Thoracic aorta (tissue), 2 donors: ENCODE results near the gene HNRNPDL. TPM values are rescaled to one million over a fixed set of nuclear protein-coding genes. Genes with fewer than 3 reads are reported as not detected.

Experiments
- ATAC-seq: fragments of 150-250 bp; one replicate; pipeline ENCODE4 v1.8.0; 2017; ENCODE audit warnings: low read depth; ENCODE audit not compliant: insufficient number of reproducible peaks, low FRiP score
- DNase-seq: peaks from one replicate; pipeline ENCODE4 v3.0.0-alpha.2; 2020; ENCODE audit warnings: low spot score
- H3K27ac ChIP-seq, 2 donors: fragments of 200-600 bp; sonication (generic); 1 replicate in 1 of 2; 2 replicates in 1 of 2; pipeline ENCODE4 v1.5.1; 2016; ENCODE audit warnings: mild to moderate bottlenecking in 2 of 2, moderate library complexity in 2 of 2
- H3K27me3 ChIP-seq: fragments of 200-600 bp; sonication (generic); replicated peaks from 2 replicates; pipeline ENCODE4 v1.6.0; 2016; ENCODE audit warnings: mild to moderate bottlenecking; ENCODE audit not compliant: insufficient read depth
- H3K36me3 ChIP-seq: fragments of 200-600 bp; sonication (generic); one replicate; pipeline ENCODE4 v1.5.1; 2016
- H3K4me1 ChIP-seq, 2 donors: fragments of 200-600 bp; sonication (generic); 1 replicate in 1 of 2; 2 replicates in 1 of 2; pipeline versions ENCODE4 v1.5.1 to v1.6.0; 2016; ENCODE audit warnings: low read depth in 2 of 2, mild to moderate bottlenecking in 1 of 2; ENCODE audit not compliant: control insufficient read depth in 1 of 2
- H3K4me3 ChIP-seq: fragments of 200-600 bp; sonication (generic); 2 replicates; pipeline ENCODE4 v1.5.1; 2016; ENCODE audit warnings: mild to moderate bottlenecking
- H3K9me3 ChIP-seq: fragments of 200-600 bp; sonication (generic); 2 replicates; pipeline ENCODE4 v1.5.1; 2016
- CTCF ChIP-seq: fragments of 200-600 bp; sonication (generic); IDR thresholded peaks from one replicate; pipeline ENCODE4 v1.5.1; 2019; ENCODE audit warnings: antibody characterized with exemption
- total RNA-seq, 2 donors: library from RNA; depleted of rRNA; stranded (reverse); fragments of >200 nt; gene quantifications; one replicate each; pipeline versions ENCODE4 v1.1.0 to v1.2.3, GENCODE V29; 2016

Gene HNRNPDL
- total RNA-seq, 2 donors from 2014 or later, result 145 to 191 TPM

GRCh38 chr4:82439088-82439487 lies 8.8 kb upstream of the HNRNPDL start:
- TF ChIP-seq CTCF, result no peak

GRCh38 chr4:82437285-82438005 lies 7.2 kb upstream of the HNRNPDL start:
- TF ChIP-seq CTCF, result no peak
- ATAC-seq, result no peak
- H3K36me3 ChIP-seq, result no peaks in the 10 kb centered on the region
- no peak overlapping the region for H3K27ac ChIP-seq
- no peak for DNase-seq
- no peaks in the 10 kb centered on the region for H3K27me3 ChIP-seq
- no peak overlapping the region for H3K4me3 ChIP-seq
- no peaks in the 10 kb centered on the region for H3K9me3 ChIP-seq
- no peaks in the 10 kb centered on the region for H3K4me1 ChIP-seq

More at GRCh38 chr4:82439088-82439487, 8.8 kb upstream of the HNRNPDL start:
- H3K27me3 ChIP-seq, result no peaks in the 10 kb centered on the region
- H3K27ac ChIP-seq, result no peak overlapping the region
- H3K9me3 ChIP-seq, result no peaks in the 10 kb centered on the region
- ATAC-seq (no peak), DNase-seq (no peak)
- H3K4me3 ChIP-seq, result no peak overlapping the region
- H3K4me1 ChIP-seq, result no peaks in the 10 kb centered on the region
- H3K36me3 ChIP-seq, result no peaks in the 10 kb centered on the region

DNA sequence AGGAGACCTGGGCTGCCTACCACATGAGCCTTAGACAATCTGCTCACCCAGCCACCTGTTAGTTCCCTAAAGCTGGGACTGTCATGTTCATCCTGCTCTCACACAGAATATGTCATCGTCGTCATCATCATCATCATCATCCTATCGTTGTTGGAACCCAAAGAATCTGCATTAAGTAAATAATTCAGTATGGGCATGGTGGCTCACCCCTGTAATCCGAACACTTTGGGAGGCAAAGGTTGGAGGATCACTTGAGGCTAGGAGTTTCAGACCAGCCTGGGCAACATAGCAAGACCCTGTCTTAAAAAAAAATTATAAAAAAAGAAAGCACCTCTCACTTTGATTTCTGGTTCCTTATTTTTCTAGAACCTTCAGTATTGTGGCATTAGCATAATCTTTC lies 6.5 kb upstream of the HNRNPDL start:
- Histone ChIP-seq H3K27me3 (no peaks in the 10 kb centered on the region), H3K4me1 (peaks cover 0 to under 1% of the 10 kb centered on the region in 2 donors), H3K36me3 (no peaks in the 10 kb centered on the region), H3K9me3 (no peaks in the 10 kb centered on the region), H3K4me3 (no peak overlapping the region), H3K27ac (no peak overlapping the region)
- no peak for ATAC-seq
- TF ChIP-seq CTCF, result no peak
- DNase-seq, result no peak

GRCh38 chr4:82436130-82436529 lies 5.9 kb upstream of the HNRNPDL start:
- DNase-seq, result no peak
- Histone ChIP-seq H3K4me3 (no peak overlapping the region), H3K36me3 (no peaks in the 10 kb centered on the region), H3K27ac (no peak overlapping the region), H3K27me3 (no peaks in the 10 kb centered on the region), H3K9me3 (no peaks in the 10 kb centered on the region), H3K4me1 (peaks cover 5 to 7% of the 10 kb centered on the region in 2 donors)
- no peak for ATAC-seq
- no peak for TF ChIP-seq CTCF

GRCh38 chr4:82434949-82435348 lies 4.7 kb upstream of the HNRNPDL start:
- TF ChIP-seq CTCF, result no peak
- no peaks in the 10 kb centered on the region for H3K27me3 ChIP-seq
- H3K27ac ChIP-seq, result no peak overlapping the region
- no peak overlapping the region for H3K4me3 ChIP-seq
- H3K36me3 ChIP-seq, result no peaks in the 10 kb centered on the region
- DNase-seq (no peak), ATAC-seq (no peak)
- H3K4me1 ChIP-seq, result peaks cover 5 to 7% of the 10 kb centered on the region in 2 donors
- H3K9me3 ChIP-seq, result no peaks in the 10 kb centered on the region
